Keratinocyte (primary cell): Measurements from ENCODE around the gene C5orf22.

Experiments
- CTCF ChIP-seq, 3 experiments: IDR thresholded peaks in 1 of 3; conservative IDR thresholded peaks in 1 of 3; optimal IDR thresholded peaks in 1 of 3; 2 replicates in 2 of 3; 3 replicates in 1 of 3; pipeline versions ENCODE3 to v1.5.1; 2011; ENCODE audit warnings: low read length in 3 of 3, mild to moderate bottlenecking in 3 of 3, moderate library complexity in 2 of 3, control low read depth in 1 of 3, inconsistent platforms in 1 of 3; ENCODE audit not compliant: insufficient read depth in 2 of 3; ENCODE audit errors: extremely low read depth in 1 of 3
- EZH2 ChIP-seq: IDR thresholded peaks from one replicate; pipeline ENCODE4 v1.6.1; 2012; ENCODE audit warnings: inconsistent platforms, mild to moderate bottlenecking, low read length, moderate library complexity

DNA sequence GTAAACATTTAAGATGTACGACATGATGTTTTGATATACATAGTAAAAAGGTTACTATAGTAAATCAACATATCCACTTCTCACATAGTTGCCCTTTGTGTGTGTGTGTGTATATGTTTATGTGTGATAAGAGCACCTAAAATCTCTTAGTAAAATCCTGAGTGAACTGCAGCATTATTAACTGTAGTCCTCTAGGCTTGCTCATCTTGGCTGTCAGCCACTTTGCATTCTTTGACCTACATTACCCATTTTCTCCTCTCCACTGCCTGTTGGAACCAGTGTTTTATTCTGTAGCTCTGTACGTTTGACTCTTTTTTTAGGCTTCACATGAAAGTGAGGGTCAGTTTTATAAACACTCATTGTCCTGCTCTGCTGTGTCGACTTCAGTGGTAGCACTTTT lies 24.4 kb downstream of the C5orf22 start:
- TF ChIP-seq CTCF (optimal IDR thresholded peaks at IDR 0.05 in 1 of 3, IDR thresholded peaks at IDR 0.05 in 1 of 3, conservative IDR thresholded peaks at IDR 0.05 in 1 of 3; ENCODE audit: extremely low read depth in 1 of 3, insufficient read depth in 2 of 3, low read length in 3 of 3): no peak
- no peak for TF ChIP-seq EZH2
